Esophagus squamous epithelium (tissue), 5 donors: ENCODE results near the gene NUDT6. TPM values are rescaled to one million over a fixed set of nuclear protein-coding genes. Genes with fewer than 3 reads are reported as not detected.

Experiments used
- DNase-seq: peaks from one replicate; lab custom pipeline; 2025; lab: John Stamatoyannopoulos, UW
- H3K27ac ChIP-seq, 4 donors: fragments of 200-600 bp; sonication (generic); one replicate each; pipeline ENCODE4 v1.5.1; 2016 to 2019; ENCODE audit warnings: mild to moderate bottlenecking in 1 of 4
- H3K27me3 ChIP-seq, 4 donors: fragments of 200-600 bp; sonication (generic); 1 replicate in 3 of 4; 2 replicates in 1 of 4; pipeline versions ENCODE4 v1.5.1 to v1.6.0; 2017 to 2021; ENCODE audit warnings: antibody characterized with exemption in 1 of 4
- H3K36me3 ChIP-seq, 3 donors: fragments of 200-600 bp; sonication (generic); one replicate each; pipeline ENCODE4 v1.5.1; 2016 to 2019
- H3K4me1 ChIP-seq, 3 donors: fragments of 200-600 bp; sonication (generic); one replicate each; pipeline ENCODE4 v1.5.1; 2017 to 2019
- H3K4me3 ChIP-seq, 4 donors: fragments of 200-600 bp; sonication (generic); 1 replicate in 3 of 4; 2 replicates in 1 of 4; pipeline ENCODE4 v1.5.1; 2016 to 2019; ENCODE audit warnings: mild to moderate bottlenecking in 2 of 4, moderate library complexity in 1 of 4
- H3K9me3 ChIP-seq, 3 donors: fragments of 200-600 bp; sonication (generic); one replicate each; pipeline ENCODE4 v1.5.1; 2016 to 2019
- CTCF ChIP-seq, 6 experiments: fragments of 450-650 bp in 4 of 6; fragments of 200-600 bp in 2 of 6; sonication (generic) in 2 of 6; IDR thresholded peaks; one replicate each; pipeline ENCODE4 v1.5.1; 2016 to 2019; ENCODE audit warnings: antibody characterized with exemption in 6 of 6, mild to moderate bottlenecking in 4 of 6, moderate library complexity in 4 of 6
- POLR2A ChIP-seq, 4 donors: fragments of 450-650 bp; IDR thresholded peaks; one replicate each; pipeline ENCODE4 v1.6.1; 2017; ENCODE audit warnings: antibody characterized with exemption in 4 of 4, mild to moderate bottlenecking in 4 of 4, moderate library complexity in 3 of 4
- WGBS, 2 donors: methylation state at CpG; one replicate each; pipeline ENCODE4 v1.1.5; 2018; 5-methylcytosine and 5-hydroxymethylcytosine counted together
- intact Hi-C: fragments of 100-400 bp; cut with DNase I; formaldehyde crosslinking; loops from one replicate; pipeline ENCODE4 v1.15.0; 2022
- total RNA-seq, 4 donors: library from RNA; depleted of rRNA; stranded (reverse); fragments of >200 nt; gene quantifications; one replicate each; pipeline ENCODE4 v1.1.0, GENCODE V29; 2016
- donor health status: DM: yes; HTN: yes; CAD: no.

Gene NUDT6
- total RNA-seq, 4 donors from 2014 or later = 1.8 to 8.8 (median 4.3) TPM

DNA sequence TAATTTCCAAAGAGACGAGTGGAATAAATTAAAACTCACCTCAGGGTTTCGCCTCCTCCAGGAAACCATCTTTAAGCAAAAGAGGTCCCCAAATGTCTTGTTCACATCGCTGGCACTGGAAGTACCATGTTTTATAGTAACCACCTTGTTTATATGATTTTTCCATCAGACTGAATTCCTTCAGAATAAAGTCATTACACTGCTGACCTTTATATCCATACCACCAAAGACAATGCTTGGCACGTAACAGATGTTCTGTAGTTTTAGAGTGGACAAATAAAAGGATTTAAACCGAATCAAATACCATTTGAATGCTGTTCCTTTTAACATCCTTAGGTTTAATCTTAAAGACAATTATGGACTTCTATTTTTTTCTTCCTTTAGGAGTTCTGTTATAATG, 4.7 kb downstream of the NUDT6 start:
- 86 to 87% methylated on average over 5 of the region's 5 CpGs for whole genome bisulfite sequencing, 2 donors
- Histone ChIP-seq H3K9me3 (no peaks in the 10 kb centered on the region), H3K36me3 (peaks cover 0 to 15% (median 0%) of the 10 kb centered on the region in 3 donors), H3K4me1 (peaks cover 0 to 11% (median 5%) of the 10 kb centered on the region in 3 donors), H3K27ac (no peak overlapping the region), H3K4me3 (no peak overlapping the region), H3K27me3 (no peaks in the 10 kb centered on the region)
- no peak for TF ChIP-seq POLR2A (IDR thresholded peaks at IDR 0.05)
- no peak for TF ChIP-seq CTCF (IDR thresholded peaks at IDR 0.05)
- DNase-seq = no peak
- intact Hi-C loops = loop anchor here (10.0 kb wide), 1 partner anchor 163 kb away; no protein-coding TSS in a partner anchor

DNA sequence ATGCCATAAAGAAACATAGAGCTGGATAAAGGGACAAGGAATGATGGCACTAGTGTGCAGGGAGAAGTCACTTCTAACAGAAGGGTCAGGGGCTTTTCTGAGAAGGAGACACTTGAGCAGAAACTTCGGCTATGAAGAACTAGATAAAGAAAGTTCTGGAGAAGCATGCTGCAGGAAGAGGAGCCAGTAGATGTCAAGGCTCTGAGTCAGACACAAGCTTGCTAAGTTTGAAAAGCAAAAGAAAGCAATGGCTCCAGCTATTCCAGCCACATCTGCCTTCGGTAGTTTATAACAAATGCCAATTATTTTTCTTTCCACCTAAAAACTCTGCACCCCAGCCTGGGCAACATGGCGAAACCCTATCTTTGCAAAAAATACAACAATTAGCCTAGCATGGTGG, 7.5 kb downstream of the NUDT6 start:
- no peaks in the 10 kb centered on the region for H3K27me3 ChIP-seq
- intact Hi-C loops = loop anchor here (10.0 kb wide), 1 partner anchor 160 kb away; no protein-coding TSS in a partner anchor
- TF ChIP-seq POLR2A (IDR thresholded peaks at IDR 0.05) (no peak), CTCF (IDR thresholded peaks at IDR 0.05) (no peak)

DNA sequence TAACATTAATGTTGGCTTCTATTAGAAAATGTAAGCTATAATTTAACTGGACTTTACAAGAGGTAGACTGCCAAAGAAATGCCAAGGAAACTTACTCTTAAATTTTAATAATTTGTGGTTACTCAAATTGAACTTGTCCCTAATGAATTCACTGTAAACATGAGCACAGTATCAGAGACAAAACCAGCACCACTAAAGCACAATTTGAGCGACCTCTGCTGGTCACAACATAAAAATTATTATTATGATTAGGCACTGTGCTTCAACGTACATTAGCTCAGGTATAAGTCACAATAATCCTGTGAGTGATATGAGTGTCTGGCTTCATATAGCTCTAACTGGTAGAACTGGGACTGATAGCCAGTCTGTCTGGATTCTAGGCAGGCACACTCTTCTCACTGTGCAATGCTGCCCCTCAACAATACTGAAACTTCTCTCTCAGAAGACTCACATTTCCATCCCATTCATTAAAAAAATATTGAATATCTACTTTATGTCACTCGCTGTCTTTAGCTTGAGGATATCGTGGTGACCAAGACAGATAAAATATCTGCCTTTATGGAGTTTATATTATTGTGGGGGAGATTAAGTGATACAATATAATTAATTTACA, 8.0 kb downstream of the NUDT6 start:
- DNase-seq = no peak
- H3K4me1 ChIP-seq = no peaks in the 10 kb centered on the region
- TF ChIP-seq POLR2A (IDR thresholded peaks at IDR 0.05) (no peak), CTCF (IDR thresholded peaks at IDR 0.05) (peak in 5 of 6 experiments; percentile 7 to 64 (median 25))
- intact Hi-C loops = loop anchor here (10.0 kb wide), 1 partner anchor 160 kb away; no protein-coding TSS in a partner anchor
- H3K36me3 ChIP-seq = peaks cover 0 to 27% (median 0%) of the 10 kb centered on the region in 3 donors
- no peaks in the 10 kb centered on the region for H3K9me3 ChIP-seq
- WGBS, 2 donors = 43 to 46% methylated on average over 4 of the region's 4 CpGs
- no peak overlapping the region for H3K27ac ChIP-seq
- no peaks in the 10 kb centered on the region for H3K27me3 ChIP-seq
- no peak overlapping the region for H3K4me3 ChIP-seq

More for the DNA sequence above, 7.5 kb downstream of the NUDT6 start:
- DNase-seq = no peak
- no peak overlapping the region for H3K27ac ChIP-seq
- H3K36me3 ChIP-seq = peaks cover 0 to 27% (median 0%) of the 10 kb centered on the region in 3 donors
- 63 to 94% methylated on average over 3 of the region's 3 CpGs for WGBS, 2 donors
- no peaks in the 10 kb centered on the region for H3K9me3 ChIP-seq
- H3K4me1 ChIP-seq = no peaks in the 10 kb centered on the region
- no peak overlapping the region for H3K4me3 ChIP-seq

- no peak overlapping the region for H3K4me3 ChIP-seq
- H3K27me3 ChIP-seq = no peaks in the 10 kb centered on the region
- TF ChIP-seq CTCF (IDR thresholded peaks at IDR 0.05) (no peak), POLR2A (IDR thresholded peaks at IDR 0.05) (no peak)
- no peak for DNase-seq
- no peaks in the 10 kb centered on the region for H3K4me1 ChIP-seq
- peaks cover 0 to 27% (median 0%) of the 10 kb centered on the region in 3 donors for H3K36me3 ChIP-seq
- WGBS, 2 donors = 87 to 90% methylated on average over 1 of the region's 1 CpG
- intact Hi-C loops = loop anchor here (10.0 kb wide), 1 partner anchor 158 kb away; no protein-coding TSS in a partner anchor
- H3K9me3 ChIP-seq = no peaks in the 10 kb centered on the region
- no peak overlapping the region for H3K27ac ChIP-seq
These were observed 9.4 kb downstream of the NUDT6 start for GRCh38 chr4:122912810-122913575.

GRCh38 chr4:122911588-122911987, 10.8 kb downstream of the NUDT6 start:
- H3K27me3 ChIP-seq = no peaks in the 10 kb centered on the region
- 57 to 65% methylated on average over 1 of the region's 1 CpG for WGBS, 2 donors
- intact Hi-C loops = loop anchor here (10.0 kb wide), 1 partner anchor 157 kb away; no protein-coding TSS in a partner anchor

More at GRCh38 chr4:122911588-122911987, 10.8 kb downstream of the NUDT6 start:
- H3K36me3 ChIP-seq = peaks cover 0 to 20% (median 0%) of the 10 kb centered on the region in 3 donors
- DNase-seq = no peak
- no peak for TF ChIP-seq CTCF (IDR thresholded peaks at IDR 0.05)
- TF ChIP-seq POLR2A (IDR thresholded peaks at IDR 0.05) = no peak
- H3K4me3 ChIP-seq = no peak overlapping the region
- H3K9me3 ChIP-seq = no peaks in the 10 kb centered on the region
- H3K4me1 ChIP-seq = no peaks in the 10 kb centered on the region
- H3K27ac ChIP-seq = no peak overlapping the region
